GM19238 (cell line): ENCODE data around the gene TRIM63.

Experiments
- DNase-seq: peaks from one replicate; pipeline ENCODE4 v3.0.0; 2011; ENCODE audit warnings: low spot score; ENCODE audit not compliant: insufficient read length

TRIM63 gene

DNA sequence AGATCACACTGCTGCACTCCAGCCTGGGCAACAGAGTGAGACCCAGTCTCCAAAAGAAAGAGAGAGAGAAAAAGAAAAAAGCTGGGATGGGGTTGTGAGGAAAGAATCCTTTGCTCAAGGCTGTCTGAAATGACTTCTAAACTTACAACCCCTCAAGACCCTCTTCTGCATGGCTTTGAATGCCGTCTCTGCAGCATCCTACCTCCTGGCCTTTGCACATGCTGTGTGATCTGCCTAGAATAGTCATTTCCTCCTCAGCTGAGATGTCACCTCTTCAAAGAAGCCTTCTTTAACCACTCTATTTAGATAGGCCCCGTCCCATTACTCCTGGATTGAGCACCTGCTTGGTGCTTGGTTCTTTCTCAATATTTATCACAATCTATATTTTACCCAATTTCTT, 17.4 kb upstream of the TRIM63 start:
- no peak for DNase-seq

- no peak for DNase-seq
Measured at GRCh38 chr1:26084091-26084561, 16.7 kb upstream of the TRIM63 start.

DNA sequence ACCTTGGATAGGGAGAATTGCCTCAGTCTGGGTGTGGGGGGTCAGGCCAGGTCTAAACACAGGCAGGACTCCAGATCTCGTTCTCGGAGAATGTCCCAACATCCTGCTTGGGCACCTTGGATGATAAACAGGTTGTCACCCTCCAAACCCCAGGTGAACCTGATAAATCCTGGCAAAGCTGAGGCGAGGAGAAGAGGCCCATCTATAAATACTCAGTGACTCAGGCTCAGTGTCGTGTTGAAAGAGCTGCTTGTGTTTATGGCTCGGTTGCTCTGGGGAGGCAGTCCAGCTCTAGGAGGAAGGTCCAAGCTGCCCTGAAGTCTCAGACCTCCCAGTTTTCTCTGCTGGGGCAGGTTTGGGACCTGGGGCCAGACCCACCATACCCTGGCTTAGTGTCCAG, 15.8 kb upstream of the TRIM63 start:
- DNase-seq, result no peak

DNA sequence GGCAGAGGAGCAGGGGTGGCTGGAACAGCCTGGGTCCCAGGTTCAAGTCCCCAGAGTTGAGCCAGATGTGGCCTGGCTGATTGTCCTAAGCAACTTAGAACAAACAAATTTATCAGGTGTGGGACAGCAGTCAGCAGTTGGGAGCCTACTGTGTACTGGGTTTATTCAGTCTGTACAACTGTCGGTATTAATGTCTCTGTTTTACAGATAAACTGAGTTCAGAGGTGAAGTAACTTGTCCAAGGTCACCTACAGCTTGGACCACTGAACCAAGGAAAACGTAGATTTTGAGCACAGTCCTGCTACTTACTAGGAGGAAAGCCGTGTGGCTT, 14.6 kb upstream of the TRIM63 start:
- DNase-seq, result no peak

- no peak for DNase-seq
Measured at GRCh38 chr1:26081267-26082019, 14.0 kb upstream of the TRIM63 start.

DNA sequence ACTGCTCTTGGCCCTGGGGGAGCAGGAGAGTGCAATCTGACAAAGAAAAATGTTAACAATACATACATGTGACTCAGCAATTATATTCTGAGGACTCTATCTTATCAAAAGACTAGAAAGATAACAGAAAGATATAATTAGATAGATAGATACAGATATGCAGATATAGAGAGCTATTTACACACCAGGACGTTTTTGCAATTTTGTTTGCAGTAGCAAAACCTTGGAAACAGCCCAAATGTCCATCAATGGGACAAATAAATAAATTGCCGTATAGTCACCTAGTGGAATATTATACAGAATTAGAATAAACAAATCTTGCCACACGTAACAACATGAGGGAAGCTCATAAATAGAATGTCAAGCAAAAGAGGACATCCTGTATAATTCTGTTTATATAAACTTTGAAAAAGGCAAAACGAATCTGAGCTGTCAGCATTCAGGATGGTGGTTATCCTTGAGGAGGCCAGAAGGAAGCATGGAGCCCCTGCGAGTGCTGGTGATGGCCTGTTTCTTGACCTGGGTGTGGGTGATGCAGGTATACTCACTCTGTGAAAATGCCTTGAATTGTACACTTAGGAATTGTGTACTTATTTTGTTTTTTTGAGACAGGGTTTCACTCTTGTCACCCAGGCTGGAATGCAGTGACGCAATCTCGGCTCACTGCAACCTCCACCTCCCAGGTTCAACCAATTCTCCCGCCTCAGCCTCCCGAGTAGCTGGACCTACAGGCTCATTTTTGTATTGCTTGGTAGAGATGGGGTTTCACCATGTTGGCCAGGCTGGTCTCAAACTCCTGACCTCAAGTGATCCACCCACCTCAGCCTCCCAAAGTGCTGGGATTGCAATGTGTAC, 12.8 kb upstream of the TRIM63 start:
- no peak for DNase-seq

DNA sequence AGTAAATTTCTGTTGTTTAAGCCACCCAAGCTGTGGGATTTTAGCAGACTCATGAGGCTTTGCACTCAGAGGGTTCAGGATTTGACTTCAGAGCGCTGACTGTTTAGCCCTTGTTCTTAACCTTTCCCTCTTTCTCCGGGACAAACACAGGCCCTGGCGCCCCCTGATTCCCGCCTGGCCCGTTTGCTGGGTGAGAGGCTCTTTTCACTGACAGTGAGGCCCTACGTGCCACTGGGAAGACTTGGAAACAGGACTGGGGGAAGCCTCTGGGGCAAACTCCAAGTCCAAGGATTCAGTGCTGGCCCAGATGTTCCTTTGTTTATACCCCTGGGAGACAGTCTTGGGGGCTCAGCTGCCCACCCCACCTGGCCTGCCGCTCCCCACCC, 11.7 kb upstream of the TRIM63 start:
- no peak for DNase-seq

DNA sequence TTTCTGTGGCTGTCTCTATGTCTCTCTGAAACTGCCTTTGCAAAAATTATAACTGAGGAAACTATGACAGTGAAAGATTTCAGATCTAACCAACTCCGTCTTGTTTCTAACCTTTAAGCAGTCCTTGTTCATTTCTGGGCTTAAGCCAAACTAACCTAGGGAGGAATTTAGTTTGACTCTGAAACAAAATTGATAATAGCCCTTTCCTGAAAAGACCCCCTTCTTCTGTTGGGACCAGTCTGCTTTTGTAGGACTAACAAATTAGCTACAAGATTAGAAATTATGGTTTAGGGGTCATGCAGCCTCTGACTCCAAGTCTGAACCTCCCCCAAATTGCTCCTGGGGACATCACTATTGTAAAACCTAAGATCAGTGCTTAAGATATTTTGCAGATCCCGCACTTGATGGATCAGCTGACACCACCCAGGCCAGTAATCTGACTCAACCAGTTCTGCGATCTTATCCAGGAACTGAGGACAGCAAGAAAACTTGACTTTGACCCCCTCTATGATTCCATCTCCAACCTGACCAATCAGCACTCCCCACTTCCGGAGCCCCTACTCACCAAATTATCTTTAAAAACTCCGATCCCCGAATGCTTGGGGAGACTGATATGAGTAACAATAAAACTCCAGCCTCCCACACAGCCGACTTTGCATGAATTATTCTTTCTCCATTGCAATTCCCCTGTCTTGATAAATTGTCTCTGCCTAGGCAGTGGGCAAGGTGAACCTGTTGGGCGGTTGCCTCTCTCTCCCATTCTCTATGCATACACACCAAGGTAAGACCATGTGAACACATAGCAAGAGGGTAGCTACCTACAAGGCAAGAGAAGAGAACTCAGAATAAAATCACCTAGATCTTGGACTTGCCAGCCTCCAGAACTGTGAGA, 11.1 kb upstream of the TRIM63 start:
- no peak for DNase-seq

GRCh38 chr1:26077524-26077923, 10.1 kb upstream of the TRIM63 start:
- no peak for DNase-seq

- no peak for DNase-seq
Measured at GRCh38 chr1:26075421-26076144, 8.2 kb upstream of the TRIM63 start.

- no peak for DNase-seq
Measured at GRCh38 chr1:26072305-26072704, 4.9 kb upstream of the TRIM63 start.

- no peak for DNase-seq
Measured at GRCh38 chr1:26070963-26071342, 3.5 kb upstream of the TRIM63 start.

DNA sequence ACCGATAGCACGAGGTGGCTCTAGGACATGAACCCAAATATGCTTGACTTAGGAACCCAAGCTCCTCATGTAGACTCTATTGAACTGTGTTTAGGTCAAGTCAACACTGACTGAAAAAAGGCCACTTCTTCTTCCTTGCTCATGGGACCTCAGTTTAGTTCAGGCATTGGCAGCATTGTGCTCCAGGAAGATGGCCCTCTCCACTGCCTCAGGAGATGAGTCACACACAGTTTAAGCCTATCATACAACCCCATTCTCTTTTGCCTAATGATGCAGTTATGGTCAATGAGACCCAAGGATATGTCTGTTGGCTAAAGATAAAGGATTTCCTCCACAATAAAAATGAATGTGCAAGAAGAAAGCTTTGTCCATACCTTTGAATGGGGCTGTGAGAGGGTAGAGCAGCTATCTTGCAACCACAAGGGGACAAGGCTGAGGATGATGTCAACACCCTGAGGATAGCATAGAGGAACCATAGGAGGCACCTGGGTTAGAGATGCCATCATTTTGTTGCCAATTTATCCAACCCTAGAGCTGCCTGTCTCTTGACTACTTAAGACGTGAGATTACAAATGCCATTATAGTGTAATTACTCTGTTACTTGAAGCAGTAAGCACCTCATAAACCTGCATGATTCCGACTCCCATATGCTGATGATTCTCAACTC, 3.0 kb upstream of the TRIM63 start:
- DNase-seq, result no peak

GRCh38 chr1:26069941-26070295, 2.5 kb upstream of the TRIM63 start:
- DNase-seq, result no peak

DNA sequence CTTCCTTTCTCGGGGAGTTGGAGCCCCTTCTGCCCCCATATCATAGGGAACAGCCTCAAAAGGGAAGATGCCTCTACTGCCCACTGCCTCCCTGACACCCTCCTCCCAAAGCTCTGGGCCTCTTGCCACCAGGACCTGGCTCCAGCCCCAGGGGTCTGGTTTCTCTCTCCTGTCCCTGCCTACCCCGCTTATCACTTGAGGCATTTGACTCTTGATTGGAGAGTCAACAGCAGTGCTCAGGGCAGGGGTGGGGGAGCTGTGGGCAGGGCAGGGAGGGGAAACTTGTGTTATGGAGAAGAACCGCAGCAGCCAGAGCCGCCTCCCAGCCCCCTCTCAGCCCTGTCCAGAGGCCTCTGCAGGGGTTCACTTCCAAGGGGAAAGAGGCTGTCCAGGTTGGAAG, 573 bp downstream of the TRIM63 start:
- DNase-seq, result no peak

GRCh38 chr1:26066160-26066559, 1.3 kb downstream of the TRIM63 start:
- DNase-seq, result no peak

DNA sequence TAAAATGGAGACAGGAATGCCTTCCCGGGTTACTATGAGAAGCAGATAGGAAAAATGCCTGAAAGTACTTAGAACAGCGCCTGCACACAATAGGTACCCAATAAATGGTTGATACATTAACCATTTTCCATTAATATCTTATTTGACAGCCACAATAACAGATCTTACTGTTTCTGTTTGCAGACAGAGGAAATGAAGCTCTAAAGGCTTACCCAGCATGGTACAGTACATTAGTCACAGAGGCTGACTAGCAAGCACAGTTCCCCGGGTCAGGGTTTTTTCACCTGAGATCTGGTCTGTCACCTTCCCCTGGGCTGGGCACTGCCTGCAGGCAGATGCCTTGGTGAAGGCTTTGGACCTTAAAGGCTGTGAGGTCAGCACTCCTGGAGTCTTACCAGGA, 2.9 kb downstream of the TRIM63 start:
- DNase-seq, result no peak

DNA sequence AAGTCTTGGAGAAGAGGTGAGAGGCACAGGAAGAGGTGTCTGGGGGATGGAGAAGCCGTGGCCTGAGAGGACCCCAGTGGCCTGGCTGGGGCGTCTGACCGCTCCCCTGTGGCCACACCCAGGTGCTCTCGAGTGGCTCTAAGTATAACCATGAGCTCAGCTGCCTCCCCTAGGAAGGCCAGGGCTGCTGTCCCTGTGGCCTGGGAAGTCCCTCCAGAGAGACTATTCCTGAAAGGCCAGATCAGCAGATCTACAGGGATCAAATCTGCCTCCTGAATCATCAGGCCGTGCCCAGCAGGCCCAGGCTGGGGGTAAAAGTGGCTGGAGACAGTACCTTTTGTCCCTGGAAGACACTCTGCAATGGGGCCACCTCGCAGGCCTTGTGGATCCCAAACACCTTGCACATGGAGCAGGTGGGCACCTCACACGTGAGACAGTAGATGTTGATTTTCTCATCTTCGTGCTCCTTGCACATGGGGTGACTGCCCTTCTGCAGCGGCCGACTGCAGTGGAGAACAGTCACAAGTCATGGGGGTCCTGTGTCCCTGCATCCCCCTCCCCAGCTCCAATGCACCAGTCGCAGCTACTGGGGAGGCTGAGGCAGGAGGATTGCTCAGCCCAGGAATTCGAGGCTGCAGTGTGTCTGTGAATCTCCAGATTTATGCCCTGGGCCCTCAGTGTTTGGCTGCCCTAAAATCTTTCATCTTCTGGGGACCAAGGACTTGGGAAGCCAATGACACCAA, 6.4 kb downstream of the TRIM63 start:
- DNase-seq, result no peak

DNA sequence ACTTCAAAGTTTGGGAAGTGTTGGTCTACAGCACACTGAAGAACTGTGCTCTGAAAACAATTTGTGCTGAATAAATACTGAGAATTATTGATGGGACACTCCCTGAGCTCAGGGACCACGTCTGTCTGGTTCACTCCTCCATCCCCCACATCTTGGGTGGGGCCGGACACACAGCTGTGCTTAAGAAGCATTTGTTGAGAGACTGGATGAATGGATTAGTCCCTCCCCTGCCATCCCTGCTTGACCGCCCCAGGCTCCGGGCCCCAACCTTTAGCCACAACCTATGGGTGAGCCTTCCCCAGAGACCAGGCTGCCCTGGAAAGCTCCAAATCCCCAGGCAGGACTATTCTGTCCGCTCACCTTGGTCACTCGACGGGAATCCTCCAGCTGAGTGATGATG, 7.5 kb downstream of the TRIM63 start:
- no peak for DNase-seq

GRCh38 chr1:26058052-26058595, 9.3 kb downstream of the TRIM63 start:
- no peak for DNase-seq
